LoVo (cell line): ENCODE measurements around the gene GPR17.

ENCODE experiments used
- DNase-seq: peaks from one replicate; pipeline ENCODE4 v3.0.0-alpha.2; 2016; ENCODE audit warnings: low spot score

Gene GPR17

GRCh38 chr2:127671557-127672302, 25.8 kb downstream of the GPR17 start:
- no peak for DNase-seq

- DNase-seq, result no peak
These were observed 26.6 kb downstream of the GPR17 start for GRCh38 chr2:127672341-127673224.

GRCh38 chr2:127673291-127674069, 27.5 kb downstream of the GPR17 start:
- no peak for DNase-seq

GRCh38 chr2:127674241-127675209, 28.6 kb downstream of the GPR17 start:
- DNase-seq, result peak; percentile 11

- peak; percentile 16 for DNase-seq
These were observed 29.6 kb downstream of the GPR17 start, which contains the start of gene LIMS2 for GRCh38 chr2:127675331-127676261. Gene LIMS2, minus strand, starts transcription at chr2:127675530. Its CDS starts 506 bp downstream, at chr2:127675024.

GRCh38 chr2:127676906-127677305, 31.0 kb downstream of the GPR17 start:
- DNase-seq, result no peak

GRCh38 chr2:127678531-127678930, 32.6 kb downstream of the GPR17 start:
- DNase-seq, result no peak

- no peak for DNase-seq
These were observed 33.0 kb downstream of the GPR17 start for GRCh38 chr2:127678991-127679390.

- DNase-seq, result no peak
These were observed 33.9 kb downstream of the GPR17 start for GRCh38 chr2:127679680-127680361.

GRCh38 chr2:127680706-127681287, 34.8 kb downstream of the GPR17 start:
- DNase-seq, result no peak

- DNase-seq, result no peak
These were observed 35.4 kb downstream of the GPR17 start for GRCh38 chr2:127681288-127681804.

- DNase-seq, result no peak
These were observed 36.3 kb downstream of the GPR17 start for GRCh38 chr2:127681976-127682857.

- DNase-seq, result no peak
These were observed 37.1 kb downstream of the GPR17 start for GRCh38 chr2:127683056-127683455.

GRCh38 chr2:127683757-127684156, 37.8 kb downstream of the GPR17 start:
- no peak for DNase-seq

- DNase-seq, result no peak
These were observed 39.6 kb downstream of the GPR17 start for GRCh38 chr2:127685410-127686080.

GRCh38 chr2:127688405-127688804, 42.5 kb downstream of the GPR17 start:
- DNase-seq, result no peak

- DNase-seq, result no peak
These were observed 44.7 kb downstream of the GPR17 start for GRCh38 chr2:127690696-127691095.
